ENCODE results near the gene MUC6. TPM values are rescaled to one million over a fixed set of nuclear protein-coding genes. Genes with fewer than 3 reads are reported as not detected.

The MUC6 gene, protein sequence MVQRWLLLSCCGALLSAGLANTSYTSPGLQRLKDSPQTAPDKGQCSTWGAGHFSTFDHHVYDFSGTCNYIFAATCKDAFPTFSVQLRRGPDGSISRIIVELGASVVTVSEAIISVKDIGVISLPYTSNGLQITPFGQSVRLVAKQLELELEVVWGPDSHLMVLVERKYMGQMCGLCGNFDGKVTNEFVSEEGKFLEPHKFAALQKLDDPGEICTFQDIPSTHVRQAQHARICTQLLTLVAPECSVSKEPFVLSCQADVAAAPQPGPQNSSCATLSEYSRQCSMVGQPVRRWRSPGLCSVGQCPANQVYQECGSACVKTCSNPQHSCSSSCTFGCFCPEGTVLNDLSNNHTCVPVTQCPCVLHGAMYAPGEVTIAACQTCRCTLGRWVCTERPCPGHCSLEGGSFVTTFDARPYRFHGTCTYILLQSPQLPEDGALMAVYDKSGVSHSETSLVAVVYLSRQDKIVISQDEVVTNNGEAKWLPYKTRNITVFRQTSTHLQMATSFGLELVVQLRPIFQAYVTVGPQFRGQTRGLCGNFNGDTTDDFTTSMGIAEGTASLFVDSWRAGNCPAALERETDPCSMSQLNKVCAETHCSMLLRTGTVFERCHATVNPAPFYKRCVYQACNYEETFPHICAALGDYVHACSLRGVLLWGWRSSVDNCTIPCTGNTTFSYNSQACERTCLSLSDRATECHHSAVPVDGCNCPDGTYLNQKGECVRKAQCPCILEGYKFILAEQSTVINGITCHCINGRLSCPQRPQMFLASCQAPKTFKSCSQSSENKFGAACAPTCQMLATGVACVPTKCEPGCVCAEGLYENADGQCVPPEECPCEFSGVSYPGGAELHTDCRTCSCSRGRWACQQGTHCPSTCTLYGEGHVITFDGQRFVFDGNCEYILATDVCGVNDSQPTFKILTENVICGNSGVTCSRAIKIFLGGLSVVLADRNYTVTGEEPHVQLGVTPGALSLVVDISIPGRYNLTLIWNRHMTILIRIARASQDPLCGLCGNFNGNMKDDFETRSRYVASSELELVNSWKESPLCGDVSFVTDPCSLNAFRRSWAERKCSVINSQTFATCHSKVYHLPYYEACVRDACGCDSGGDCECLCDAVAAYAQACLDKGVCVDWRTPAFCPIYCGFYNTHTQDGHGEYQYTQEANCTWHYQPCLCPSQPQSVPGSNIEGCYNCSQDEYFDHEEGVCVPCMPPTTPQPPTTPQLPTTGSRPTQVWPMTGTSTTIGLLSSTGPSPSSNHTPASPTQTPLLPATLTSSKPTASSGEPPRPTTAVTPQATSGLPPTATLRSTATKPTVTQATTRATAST (N-terminal part only)
- total RNA-seq = not detected
- under 1 TPM; 0.09 to 0.61 (median 0.28) TPM for polyA plus RNA-seq (ENCODE audit: insufficient read depth in 1 of 8, insufficient read length in 8 of 8, low replicate concordance in 1 of 8)
- long read RNA-seq, donor 1 = 0 reads
- long read RNA-seq, donor 2 = 0 reads
- long read RNA-seq, donor 3 = 0 reads
- long read RNA-seq, donor 4 = 0 reads
- long read RNA-seq, donor 5 = 0 reads
- long read RNA-seq, donor 6 = 0 reads
- long read RNA-seq, donor 7 = 0 reads
- long read RNA-seq, donor 8 = 0 reads
- long read RNA-seq, donor 9 = 0 reads
- long read RNA-seq, donor 10 = 0 reads
- long read RNA-seq, donor 11 = 0 reads

DNA sequence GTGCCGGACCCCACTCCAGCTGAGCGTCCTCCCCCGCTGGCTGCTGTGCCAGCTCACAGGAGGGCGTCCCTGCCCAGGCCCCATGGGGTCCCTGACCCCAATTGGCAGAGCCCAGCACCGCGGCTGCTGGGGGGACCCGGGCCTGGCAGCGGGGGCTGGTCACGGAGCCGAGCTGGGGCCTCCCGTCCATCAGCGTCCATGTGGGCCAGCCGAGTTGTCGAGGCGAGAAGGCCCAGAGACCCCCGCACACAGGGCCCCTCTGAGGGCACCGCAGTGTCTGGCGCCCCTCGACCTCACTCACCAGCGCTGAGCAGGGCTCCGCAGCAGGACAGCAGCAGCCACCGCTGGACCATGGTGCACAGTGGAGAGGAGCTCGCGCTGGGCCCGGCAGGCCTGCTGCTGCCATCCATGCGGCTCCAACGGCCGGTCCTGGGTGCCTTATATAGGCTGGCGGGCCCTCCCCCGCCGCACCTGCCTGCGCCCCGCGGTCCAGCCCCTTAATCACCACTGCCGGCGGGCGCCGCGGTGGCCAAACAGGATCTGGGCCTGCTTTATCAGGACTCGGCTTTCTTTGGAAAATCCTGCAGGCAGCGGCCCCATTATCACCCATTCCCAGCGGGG lies at the start of gene MUC6:
Gene MUC6 (minus strand): TSS at position 416 of the 621 bp plus-strand sequence. CDS start 63 bp downstream, at position 353.
- H3K36me3 ChIP-seq (ENCODE audit: control insufficient read depth, insufficient read depth, low read length) = no peaks in the 10 kb centered on the region
- no peaks in the 10 kb centered on the region for H3K27me3 ChIP-seq (ENCODE audit: control insufficient read depth, insufficient read depth, low read length)
- H3K9me3 ChIP-seq (replicated peaks; ENCODE audit: control insufficient read depth, low read depth, low read length) = no peaks in the 10 kb centered on the region
- WGBS (ENCODE audit: insufficient coverage) = 66% methylated on average over 39 of the region's 42 CpGs
- no peak within 1 kb of the TSS for H3K4me3 ChIP-seq (ENCODE audit: low read length)
- H3K4me1 ChIP-seq (ENCODE audit: control insufficient read depth, insufficient read depth, low read length) = no peaks in the 10 kb centered on the region
- H3K27ac ChIP-seq (ENCODE audit: low read length) = no peak within 1 kb of the TSS
- no peak for DNase-seq

DNA sequence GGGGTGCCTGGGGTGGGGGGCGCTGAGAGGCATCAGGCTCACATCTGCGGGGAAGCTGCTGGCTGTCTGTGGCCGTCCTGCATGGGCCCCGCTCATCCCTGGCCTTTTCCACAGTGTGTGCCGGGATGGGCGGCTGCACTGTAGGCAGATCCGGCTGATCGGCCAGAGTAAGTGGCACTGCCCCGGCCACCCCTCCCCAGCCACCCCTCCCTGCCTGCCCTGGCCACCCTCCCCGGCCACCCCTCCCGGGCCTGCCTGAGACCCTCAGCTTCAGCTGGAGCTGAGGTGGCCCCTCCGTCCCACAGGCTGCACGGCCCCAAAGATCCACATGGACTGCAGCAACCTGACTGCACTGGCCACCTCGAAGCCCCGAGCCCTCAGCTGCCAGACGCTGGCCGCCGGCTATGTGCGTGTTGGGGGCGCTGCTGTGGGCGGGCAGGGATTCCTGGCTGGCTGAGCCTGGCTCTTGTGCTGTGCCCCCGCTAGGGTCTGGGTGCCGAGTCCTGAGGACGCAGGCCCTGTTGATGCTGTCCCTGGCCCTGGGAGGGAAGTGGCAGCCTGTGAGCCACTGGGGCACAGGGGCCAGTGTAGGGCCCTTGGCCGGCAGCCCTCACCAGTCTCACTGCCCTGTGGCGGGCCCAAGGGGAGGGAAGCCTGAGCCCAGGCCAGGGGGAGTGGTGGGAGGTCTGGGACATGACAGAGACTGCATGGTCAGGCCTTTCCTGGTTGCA lies 49.1 kb upstream of the MUC6 start:
- 74% methylated on average over 24 of the region's 26 CpGs for WGBS (ENCODE audit: insufficient coverage)
- DNase-seq = no peak
- Histone ChIP-seq H3K36me3 (ENCODE audit: control insufficient read depth, insufficient read depth, low read length) (no peaks in the 10 kb centered on the region), H3K9me3 (replicated peaks; ENCODE audit: control insufficient read depth, low read depth, low read length) (no peaks in the 10 kb centered on the region), H3K27ac (ENCODE audit: low read length) (no peak overlapping the region), H3K4me3 (ENCODE audit: low read length) (no peak overlapping the region), H3K27me3 (ENCODE audit: control insufficient read depth, insufficient read depth, low read length) (no peaks in the 10 kb centered on the region), H3K4me1 (ENCODE audit: control insufficient read depth, insufficient read depth, low read length) (no peaks in the 10 kb centered on the region)

- H3K27me3 ChIP-seq (ENCODE audit: control insufficient read depth, insufficient read depth, low read length) = no peaks in the 10 kb centered on the region
- no peak for DNase-seq
- H3K27ac ChIP-seq (ENCODE audit: low read length) = no peak overlapping the region
- no peak overlapping the region for H3K4me3 ChIP-seq (ENCODE audit: low read length)
- H3K9me3 ChIP-seq (replicated peaks; ENCODE audit: control insufficient read depth, low read depth, low read length) = no peaks in the 10 kb centered on the region
- H3K4me1 ChIP-seq (ENCODE audit: control insufficient read depth, insufficient read depth, low read length) = no peaks in the 10 kb centered on the region
- no peaks in the 10 kb centered on the region for H3K36me3 ChIP-seq (ENCODE audit: control insufficient read depth, insufficient read depth, low read length)
- WGBS (ENCODE audit: insufficient coverage) = 70% methylated on average over 49 of the region's 49 CpGs
Measured at GRCh38 chr11:1084561-1085439, 48.3 kb upstream of the MUC6 start.

GRCh38 chr11:1083621-1084551 lies 47.4 kb upstream of the MUC6 start:
- DNase-seq = no peak
- 74% methylated on average over 33 of the region's 34 CpGs for WGBS (ENCODE audit: insufficient coverage)
- Histone ChIP-seq H3K9me3 (replicated peaks; ENCODE audit: control insufficient read depth, low read depth, low read length) (no peaks in the 10 kb centered on the region), H3K36me3 (ENCODE audit: control insufficient read depth, insufficient read depth, low read length) (no peaks in the 10 kb centered on the region), H3K4me3 (ENCODE audit: low read length) (no peak overlapping the region), H3K4me1 (ENCODE audit: control insufficient read depth, insufficient read depth, low read length) (no peaks in the 10 kb centered on the region), H3K27ac (ENCODE audit: low read length) (no peak overlapping the region), H3K27me3 (ENCODE audit: control insufficient read depth, insufficient read depth, low read length) (no peaks in the 10 kb centered on the region)

- Histone ChIP-seq H3K4me1 (ENCODE audit: control insufficient read depth, insufficient read depth, low read length) (no peaks in the 10 kb centered on the region), H3K4me3 (ENCODE audit: low read length) (no peak overlapping the region), H3K27me3 (ENCODE audit: control insufficient read depth, insufficient read depth, low read length) (no peaks in the 10 kb centered on the region), H3K27ac (ENCODE audit: low read length) (no peak overlapping the region), H3K9me3 (replicated peaks; ENCODE audit: control insufficient read depth, low read depth, low read length) (no peaks in the 10 kb centered on the region), H3K36me3 (ENCODE audit: control insufficient read depth, insufficient read depth, low read length) (no peaks in the 10 kb centered on the region)
- WGBS (ENCODE audit: insufficient coverage) = 65% methylated on average over 30 of the region's 33 CpGs
- no peak for DNase-seq
Measured at GRCh38 chr11:1082728-1083620, 46.5 kb upstream of the MUC6 start.

DNA sequence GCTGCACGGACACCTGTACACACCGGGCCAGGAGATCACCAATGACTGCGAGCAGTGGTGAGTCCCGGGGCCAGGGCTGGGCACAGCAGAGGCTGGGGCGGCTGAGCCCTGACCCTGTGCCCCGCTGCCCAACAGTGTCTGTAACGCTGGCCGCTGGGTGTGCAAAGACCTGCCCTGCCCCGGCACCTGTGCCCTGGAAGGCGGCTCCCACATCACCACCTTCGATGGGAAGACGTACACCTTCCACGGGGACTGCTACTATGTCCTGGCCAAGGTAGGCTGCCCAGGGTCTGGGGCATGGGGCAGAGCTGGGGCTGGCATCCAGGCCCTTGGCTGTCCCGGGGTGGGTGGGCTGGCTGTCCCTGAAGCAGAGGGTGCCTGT lies 45.8 kb upstream of the MUC6 start:
- H3K9me3 ChIP-seq (replicated peaks; ENCODE audit: control insufficient read depth, low read depth, low read length) = no peaks in the 10 kb centered on the region
- H3K4me1 ChIP-seq (ENCODE audit: control insufficient read depth, insufficient read depth, low read length) = peaks cover 5% of the 10 kb centered on the region
- DNase-seq = no peak
- no peak overlapping the region for H3K4me3 ChIP-seq (ENCODE audit: low read length)
- H3K36me3 ChIP-seq (ENCODE audit: control insufficient read depth, insufficient read depth, low read length) = no peaks in the 10 kb centered on the region
- H3K27ac ChIP-seq (ENCODE audit: low read length) = no peak overlapping the region
- WGBS (ENCODE audit: insufficient coverage) = 89% methylated on average over 10 of the region's 14 CpGs
- H3K27me3 ChIP-seq (ENCODE audit: control insufficient read depth, insufficient read depth, low read length) = no peaks in the 10 kb centered on the region

DNA sequence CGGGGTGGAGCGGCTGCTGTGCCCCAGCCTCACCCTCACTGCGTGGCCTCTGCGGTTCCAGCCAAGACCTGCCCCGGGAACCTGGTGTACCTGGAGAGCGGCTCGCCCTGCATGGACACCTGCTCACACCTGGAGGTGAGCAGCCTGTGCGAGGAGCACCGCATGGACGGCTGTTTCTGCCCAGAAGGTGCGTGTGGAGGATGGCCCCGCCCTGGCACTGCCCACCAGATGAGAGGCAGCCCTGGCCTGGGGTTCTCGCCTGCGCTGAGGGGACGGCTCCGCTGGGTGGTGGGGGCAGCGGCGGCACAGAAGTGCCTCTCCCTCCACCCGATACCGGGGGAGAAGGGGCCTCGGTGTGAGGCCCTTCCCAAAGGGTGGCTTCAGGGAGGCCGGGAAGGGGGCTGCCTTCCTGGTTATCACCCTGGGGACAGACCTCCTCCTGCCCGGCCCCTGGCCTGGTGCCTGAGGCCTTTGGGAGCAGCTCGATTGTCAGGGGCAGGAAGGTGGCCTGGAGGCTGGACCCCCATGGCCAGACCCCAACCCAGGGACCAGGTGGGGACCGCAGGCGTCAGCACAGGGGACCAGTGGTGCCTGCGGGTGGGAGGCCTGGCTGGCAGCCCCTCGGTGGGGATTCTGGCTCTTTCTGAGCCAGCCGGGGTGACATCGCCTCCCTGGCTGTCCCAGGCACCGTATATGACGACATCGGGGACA lies 45.2 kb upstream of the MUC6 start:
- 74% methylated on average over 27 of the region's 33 CpGs for WGBS (ENCODE audit: insufficient coverage)
- H3K4me1 ChIP-seq (ENCODE audit: control insufficient read depth, insufficient read depth, low read length) = peaks cover 5% of the 10 kb centered on the region
- H3K4me3 ChIP-seq (ENCODE audit: low read length) = no peak overlapping the region
- no peaks in the 10 kb centered on the region for H3K9me3 ChIP-seq (replicated peaks; ENCODE audit: control insufficient read depth, low read depth, low read length)
- no peaks in the 10 kb centered on the region for H3K36me3 ChIP-seq (ENCODE audit: control insufficient read depth, insufficient read depth, low read length)
- H3K27me3 ChIP-seq (ENCODE audit: control insufficient read depth, insufficient read depth, low read length) = no peaks in the 10 kb centered on the region
- DNase-seq = no peak
- H3K27ac ChIP-seq (ENCODE audit: low read length) = no peak overlapping the region
